CD4-positive, alpha-beta T cell treated with Interleukin-15 for 4 hours (primary cell): ENCODE results near the gene INPP4A.

Experiments used
- DNase-seq: peaks from one replicate; pipeline ENCODE4 v3.0.0-alpha.2; 2020; ENCODE audit warnings: low spot score

Gene INPP4A

DNA sequence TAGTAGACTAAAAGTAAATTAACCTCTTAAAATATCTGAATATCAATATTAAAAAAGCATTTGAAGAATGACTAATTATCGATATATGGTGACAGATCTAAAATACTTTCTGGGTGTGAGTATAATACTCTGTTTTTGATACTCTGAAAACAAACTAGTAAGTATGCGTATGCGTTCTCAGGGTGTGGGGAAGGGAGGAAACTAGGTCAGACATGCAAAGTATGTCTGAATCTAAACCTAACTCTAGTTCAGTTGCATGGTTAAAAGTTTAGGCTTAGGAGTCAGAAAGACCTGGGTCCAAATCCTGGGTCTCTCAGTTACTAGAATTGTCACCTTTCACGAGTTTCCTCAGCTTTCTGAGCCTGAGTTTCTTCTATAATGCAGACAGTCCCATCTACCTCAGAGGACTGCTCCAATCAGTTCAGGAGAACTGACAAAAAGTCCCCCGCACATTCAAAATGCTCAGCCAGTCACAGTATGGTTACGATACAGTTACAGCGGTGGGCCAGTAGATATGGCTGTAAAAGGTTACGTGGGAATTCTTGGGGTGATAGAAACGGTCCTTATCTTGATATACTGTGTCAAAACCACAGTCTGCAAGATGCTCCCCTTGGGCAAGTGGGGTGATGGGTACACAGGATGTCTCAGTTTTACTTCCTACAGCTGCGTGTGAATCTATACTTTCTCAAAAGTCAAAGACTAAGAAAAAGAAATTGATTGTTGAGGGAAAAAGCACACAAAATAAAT is 192.9 kb downstream of the INPP4A start:
- peak; percentile 67 for DNase-seq

GRCh38 chr2:98643496-98644100 is 198.9 kb downstream of the INPP4A start:
- no peak for DNase-seq
